NCI-H82 (cell line): ENCODE measurements around the gene NIN.

Experiments used
- DNase-seq: peaks from one replicate; lab custom pipeline; 2025; lab: John Stamatoyannopoulos, UW

NIN gene, protein sequence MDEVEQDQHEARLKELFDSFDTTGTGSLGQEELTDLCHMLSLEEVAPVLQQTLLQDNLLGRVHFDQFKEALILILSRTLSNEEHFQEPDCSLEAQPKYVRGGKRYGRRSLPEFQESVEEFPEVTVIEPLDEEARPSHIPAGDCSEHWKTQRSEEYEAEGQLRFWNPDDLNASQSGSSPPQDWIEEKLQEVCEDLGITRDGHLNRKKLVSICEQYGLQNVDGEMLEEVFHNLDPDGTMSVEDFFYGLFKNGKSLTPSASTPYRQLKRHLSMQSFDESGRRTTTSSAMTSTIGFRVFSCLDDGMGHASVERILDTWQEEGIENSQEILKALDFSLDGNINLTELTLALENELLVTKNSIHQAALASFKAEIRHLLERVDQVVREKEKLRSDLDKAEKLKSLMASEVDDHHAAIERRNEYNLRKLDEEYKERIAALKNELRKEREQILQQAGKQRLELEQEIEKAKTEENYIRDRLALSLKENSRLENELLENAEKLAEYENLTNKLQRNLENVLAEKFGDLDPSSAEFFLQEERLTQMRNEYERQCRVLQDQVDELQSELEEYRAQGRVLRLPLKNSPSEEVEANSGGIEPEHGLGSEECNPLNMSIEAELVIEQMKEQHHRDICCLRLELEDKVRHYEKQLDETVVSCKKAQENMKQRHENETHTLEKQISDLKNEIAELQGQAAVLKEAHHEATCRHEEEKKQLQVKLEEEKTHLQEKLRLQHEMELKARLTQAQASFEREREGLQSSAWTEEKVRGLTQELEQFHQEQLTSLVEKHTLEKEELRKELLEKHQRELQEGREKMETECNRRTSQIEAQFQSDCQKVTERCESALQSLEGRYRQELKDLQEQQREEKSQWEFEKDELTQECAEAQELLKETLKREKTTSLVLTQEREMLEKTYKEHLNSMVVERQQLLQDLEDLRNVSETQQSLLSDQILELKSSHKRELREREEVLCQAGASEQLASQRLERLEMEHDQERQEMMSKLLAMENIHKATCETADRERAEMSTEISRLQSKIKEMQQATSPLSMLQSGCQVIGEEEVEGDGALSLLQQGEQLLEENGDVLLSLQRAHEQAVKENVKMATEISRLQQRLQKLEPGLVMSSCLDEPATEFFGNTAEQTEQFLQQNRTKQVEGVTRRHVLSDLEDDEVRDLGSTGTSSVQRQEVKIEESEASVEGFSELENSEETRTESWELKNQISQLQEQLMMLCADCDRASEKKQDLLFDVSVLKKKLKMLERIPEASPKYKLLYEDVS (N-terminal part only)

DNA sequence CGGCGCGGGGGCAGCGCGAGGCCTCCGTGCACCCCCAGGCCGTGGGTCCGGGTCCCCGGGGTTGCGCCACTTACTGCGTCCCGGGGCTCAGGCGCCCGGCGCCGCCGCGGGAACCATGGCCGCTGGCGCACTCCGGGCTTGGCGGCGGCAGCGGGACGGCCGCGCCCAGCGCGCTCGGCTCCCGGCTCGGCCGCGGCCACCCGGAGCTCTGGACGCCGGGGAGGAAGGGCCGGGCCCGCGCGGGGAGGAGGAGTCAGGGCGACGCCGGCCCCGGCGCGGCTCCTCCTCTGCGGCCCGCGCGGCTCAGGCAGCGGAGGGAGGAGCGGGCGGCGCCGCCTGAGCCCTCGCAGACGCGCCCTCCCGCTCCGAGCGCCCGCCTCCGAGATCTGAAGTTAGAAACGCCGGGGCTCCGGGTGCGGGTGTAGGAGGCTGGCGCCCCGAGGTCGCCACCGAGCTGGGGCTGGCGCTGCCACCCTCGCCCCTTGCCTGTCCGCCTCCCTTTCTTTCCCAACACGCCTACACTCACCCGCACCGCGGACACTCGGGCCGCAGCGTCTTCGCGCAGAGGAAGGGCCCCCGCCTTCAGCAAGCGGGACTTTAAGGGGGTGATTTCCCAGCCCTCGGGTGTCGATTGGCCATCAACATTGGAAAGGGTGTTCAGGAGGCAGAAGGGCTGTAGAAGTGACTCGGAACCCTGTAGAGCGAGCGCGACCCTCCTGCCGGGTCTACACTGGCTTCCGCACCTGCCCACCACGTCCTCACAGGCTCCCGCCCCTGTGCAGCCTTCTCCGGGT, at the start of gene NIN:
Gene NIN, minus strand, starts transcription at position 231 of the 794 bp plus-strand sequence. CDS start 9,106 bp downstream, outside the sequence.
- DNase-seq = peak; percentile 80

DNA sequence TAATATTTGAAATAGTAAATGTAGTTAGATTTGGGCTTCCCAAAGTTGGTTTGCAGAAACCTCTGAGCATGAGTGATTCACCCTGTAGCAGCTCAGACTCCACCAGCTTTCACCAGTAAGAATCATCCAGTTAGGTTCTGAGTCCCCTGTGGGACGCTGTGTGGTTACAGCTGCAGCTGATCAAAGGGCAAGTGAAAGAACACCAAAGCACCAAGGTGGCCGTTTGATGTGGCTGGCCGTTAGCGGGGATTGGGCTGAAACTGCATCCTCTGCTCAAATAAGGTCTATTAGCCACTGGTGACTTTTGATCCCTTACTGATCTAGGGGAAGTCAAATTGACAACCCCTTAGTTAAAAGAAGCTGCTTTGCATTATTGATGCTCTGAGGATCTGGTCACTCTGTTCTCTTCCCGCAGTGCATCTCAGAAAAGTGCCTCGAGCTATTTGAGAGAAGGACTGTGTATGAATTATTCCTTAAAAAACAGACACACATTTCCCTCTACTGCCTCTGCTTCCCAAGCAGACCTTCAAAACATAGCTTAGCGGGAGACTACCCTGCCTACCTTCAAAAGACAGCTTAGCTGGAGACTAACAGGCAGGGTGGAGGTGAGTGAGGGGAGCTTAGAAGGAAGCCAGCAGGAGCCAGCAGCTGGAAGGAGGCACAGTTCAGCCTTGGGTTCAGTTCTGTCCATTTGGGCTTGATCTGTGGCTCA, 44.6 kb upstream of the NIN start:
- no peak for DNase-seq

DNA sequence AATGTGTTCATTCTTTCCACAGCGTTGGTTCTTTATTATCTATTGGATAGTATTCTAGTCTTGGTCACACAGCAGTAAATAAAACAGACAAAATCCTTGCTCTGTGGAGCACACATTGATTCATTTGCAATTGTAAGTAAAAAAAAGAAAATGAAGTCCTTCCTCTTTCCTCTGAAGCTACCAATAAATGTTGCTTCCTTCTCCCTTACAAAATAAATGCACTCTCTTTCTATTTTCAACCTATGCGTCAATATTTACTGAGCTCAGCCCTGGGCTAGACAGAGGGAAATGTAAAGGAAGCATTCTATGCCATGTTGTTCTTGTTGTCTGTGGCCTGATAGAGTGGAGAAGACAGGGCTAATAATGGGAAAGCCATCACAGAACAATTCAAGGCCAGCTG, 43.8 kb upstream of the NIN start:
- no peak for DNase-seq

DNA sequence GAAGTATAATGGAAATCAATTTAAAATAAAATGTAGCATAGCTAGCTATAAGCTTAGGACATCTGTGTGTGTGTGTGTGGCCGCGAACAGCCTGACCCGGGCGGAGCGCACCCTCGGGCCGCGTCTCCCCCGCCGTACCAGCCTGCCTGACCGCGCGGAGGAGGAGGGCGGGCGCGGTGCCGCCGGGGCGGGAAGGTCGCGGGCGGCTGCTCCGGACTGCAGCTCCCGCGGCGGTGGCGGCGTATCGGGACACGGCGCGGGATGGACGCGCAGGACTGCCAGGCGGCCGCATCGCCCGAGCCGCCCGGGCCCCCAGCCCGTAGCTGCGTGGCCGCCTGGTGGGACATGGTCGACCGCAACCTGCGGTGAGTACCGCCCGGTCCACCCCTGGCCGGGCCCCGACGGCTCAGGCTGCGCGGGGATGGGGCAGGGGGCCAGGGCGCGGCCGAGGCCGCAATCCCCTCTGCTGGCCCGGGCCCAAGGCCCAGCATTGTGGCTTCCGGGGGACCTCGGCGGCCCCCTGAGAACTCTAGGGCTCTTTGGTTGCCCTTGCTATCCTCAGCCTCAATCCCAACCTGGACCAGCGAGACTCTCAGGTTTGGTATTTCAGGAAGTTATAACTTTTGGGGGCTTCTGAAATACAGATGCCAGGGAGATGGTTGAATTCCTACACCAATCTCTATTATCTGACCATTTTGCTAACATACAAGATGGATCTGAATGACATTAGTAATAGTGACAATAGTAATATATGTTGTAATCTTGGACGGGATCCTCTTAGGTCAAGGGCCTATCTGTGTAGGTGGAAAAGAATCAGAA, 41.2 kb upstream of the NIN start, which contains the start of gene ABHD12B:
Gene ABHD12B, plus strand, starts transcription at position 140 of the 819 bp plus-strand sequence. Its CDS starts 122 bp downstream, at position 262.
- DNase-seq = no peak

DNA sequence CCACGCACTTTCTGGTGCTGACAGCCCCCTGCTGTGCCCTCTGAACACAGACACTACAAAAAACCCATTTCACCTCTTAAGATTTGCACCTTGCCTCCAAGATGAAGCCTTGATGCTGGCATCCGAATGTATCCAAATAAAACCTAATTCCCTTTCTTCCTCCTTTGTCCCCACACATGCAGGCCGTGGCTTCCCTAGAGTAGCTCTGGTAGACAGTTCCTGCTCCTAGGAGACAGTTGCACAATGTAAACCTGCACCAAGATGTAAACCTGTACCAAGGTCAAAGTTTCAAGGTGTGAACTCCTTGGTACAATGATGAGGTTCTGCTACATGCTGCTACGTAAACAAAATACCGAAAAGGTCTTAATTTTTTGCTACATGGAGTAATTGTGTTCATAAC, 40.3 kb upstream of the NIN start:
- DNase-seq = no peak

DNA sequence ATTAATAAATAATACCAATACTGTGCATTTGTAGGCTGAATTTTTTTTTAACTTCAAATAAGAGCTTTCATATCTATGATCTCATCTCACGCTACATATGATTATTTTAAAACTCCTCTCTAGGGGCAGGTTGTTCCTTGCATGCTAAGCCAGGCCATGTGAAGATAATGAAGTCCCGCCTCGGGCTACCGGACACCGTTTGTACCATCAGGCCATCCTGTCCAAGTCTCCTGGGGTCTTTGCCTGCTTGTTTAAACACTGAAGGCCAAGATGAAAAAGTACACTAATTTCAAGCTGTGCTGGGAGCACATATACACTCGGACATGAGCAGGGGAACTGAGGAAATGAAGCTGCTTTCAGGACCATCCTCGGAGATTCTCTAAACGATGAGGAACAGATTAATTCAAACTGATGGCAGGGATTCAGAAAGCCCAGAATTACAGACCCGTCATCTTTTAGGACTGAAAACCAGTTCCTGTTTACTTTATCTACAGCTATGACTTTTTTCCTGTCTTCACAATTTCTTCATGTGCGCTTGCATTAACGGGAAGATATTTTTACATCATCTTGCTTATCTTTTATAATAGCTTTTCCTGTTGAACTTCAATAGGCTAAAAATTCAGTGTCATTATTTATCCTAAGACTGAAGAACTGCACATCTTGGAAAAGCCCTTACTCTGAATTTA, 34.6 kb upstream of the NIN start:
- DNase-seq = no peak

DNA sequence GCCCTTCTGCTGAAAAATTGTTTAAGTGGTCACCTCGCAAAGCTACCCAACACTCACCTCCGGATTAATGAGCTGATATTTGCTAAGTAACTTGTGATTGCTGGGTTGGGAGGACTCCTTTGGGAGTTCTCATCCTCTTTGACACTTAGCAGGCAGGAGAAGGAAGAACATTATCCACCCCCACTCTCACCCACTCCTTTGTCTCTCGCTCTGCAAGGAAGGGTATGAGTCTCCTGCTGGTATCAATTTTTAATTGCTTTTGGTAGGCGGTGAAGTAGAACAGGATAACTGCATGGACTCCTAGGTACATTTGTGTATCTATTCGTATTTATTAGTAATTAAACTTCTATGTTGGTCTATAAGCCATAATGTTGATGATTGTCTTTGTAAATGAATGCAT, 34.0 kb upstream of the NIN start:
- DNase-seq = peak; percentile 9

DNA sequence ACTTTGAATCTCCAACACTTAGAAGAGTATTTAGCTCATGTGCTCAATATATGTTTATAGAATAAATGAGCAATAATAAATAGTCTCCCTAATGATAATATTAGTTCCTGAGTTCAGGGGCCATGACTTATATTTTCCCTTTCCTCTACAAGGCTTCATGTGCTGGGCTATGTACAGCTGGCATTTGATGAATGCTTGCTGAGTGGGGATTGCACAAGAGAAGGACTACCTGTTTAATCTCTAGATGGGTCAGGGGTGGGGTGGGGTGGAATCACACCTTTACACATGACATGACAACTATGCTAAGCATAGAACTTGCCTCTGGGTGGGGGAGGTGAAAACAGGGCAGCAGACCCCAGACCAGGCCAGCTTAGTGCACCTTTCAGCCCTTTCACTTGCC, 33.3 kb upstream of the NIN start:
- no peak for DNase-seq

DNA sequence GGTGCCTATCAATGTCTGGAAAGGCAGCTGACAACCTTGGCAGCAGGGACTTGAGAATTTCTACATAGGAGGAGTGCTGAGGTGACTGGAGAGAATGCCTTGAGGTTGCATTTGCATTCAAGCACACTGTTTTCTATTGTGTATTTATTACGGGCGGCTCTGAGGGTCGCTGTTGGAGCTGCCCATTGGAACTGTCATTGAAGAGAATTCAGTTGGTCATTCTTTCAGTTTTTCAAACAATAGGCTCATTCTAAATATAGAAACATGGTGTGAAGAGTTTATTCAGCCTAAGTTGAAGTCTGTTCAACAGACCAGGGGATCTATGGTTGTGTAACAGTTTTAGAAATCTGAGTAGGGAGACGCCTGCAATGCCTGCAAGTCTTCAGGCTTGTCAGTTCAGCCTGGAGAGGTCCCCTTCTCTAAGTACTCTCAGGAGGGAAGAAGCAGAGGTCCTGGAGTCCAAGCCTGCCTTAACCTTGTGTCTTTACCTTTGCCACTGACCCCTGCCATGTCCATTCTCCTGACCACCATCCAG, 31.1 kb upstream of the NIN start:
- DNase-seq = no peak

DNA sequence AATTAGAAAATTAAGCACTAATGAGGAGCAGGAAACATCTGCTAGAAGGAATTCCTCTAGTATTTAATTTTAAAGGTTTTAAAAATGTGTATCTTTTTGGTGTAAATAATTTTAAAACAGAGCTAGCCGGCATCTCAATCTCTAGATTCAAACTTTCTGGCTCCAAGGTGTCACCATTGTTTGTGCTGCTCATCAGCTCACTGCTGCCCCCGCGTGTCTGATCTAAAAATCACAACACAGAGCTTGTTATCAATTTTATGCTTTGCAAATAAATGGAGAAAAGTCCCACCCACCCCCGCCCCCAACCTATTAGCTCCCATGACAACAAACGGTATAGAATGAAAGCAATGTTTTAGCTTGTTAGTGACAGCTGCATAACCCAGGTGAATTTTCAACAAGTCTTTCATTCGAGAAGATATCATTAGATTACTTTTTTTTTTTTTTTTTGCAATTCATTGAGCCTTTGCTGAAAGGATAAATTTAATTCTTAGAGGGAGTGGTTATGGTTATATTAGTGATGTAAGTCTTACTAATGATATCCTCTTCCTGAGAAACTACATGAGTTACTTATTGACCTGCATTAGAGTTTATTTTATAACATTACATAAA, 29.6 kb upstream of the NIN start:
- peak; percentile 87 for DNase-seq

DNA sequence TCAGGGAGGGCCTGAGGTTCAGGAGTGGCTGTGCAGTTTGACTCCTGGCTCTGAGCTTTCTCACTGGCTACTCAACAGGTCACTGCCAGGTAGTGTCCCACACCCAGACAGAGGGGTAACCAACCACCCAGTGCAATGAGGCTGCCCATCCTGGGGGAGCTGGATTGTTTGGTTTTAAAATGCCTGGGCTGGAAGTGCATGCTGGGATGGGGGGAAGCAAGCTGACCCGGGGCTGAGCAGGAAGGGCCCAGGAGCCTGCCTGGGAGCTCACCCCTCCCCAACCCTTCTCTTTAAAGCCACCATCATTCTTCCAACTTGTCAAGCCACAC, 28.3 kb upstream of the NIN start:
- no peak for DNase-seq

DNA sequence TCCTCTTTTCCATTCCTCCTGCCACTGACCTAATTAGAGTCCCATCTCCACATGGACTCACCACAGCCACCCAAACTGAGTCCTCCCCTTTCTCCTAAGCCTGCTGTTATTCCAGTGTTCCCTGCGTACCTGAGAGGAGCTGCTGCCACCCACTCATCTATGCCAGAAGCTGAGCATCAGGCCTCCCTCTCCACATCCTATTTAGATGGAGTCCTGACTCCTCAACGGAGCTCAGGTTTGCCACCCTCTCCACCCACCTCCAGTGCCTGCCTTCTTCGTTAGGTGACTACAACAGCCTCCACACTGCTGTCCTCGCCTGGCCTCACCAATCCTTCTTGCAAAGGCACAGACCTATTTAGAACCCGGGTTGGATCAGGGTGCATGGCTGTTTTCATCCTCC, 25.7 kb upstream of the NIN start:
- DNase-seq = no peak

DNA sequence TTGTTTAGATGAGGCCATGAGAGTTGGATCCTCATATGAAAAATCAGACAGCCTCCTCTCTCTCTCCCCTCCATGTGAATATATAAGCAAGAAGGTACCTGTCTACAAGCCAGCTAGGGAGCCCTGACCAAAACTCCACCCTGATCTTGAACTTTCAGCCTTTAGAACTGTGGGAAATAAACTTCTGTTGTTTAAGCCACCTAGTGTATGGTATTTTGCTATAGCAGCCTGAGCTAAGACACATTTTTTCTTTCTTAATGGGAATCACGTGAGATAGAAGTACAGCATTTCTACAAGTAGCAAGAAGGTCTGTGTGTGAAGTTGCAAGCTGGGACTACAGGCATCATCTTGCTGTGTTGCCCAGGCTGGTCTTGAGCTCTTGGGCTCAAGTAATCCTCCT, 24.6 kb upstream of the NIN start:
- no peak for DNase-seq

DNA sequence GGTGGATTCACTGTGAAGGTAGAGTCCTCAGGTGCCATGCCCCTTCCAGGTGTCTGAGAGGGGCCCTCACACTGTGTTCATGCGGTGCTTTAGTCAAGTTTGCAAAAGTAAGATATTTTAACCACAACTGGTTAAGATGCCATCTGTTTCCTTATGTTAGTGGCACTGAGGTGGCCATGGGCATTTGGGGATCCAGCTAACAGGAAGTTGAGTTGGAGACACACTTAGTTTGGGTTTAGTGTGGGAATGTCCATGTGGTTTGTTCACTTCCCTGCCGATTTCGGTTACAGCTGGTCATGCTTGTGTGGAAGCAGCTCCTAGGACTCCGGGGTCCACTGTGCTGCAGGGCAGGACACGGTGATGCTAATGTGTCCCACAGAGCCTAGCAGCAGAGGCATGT, 23.6 kb upstream of the NIN start:
- no peak for DNase-seq

DNA sequence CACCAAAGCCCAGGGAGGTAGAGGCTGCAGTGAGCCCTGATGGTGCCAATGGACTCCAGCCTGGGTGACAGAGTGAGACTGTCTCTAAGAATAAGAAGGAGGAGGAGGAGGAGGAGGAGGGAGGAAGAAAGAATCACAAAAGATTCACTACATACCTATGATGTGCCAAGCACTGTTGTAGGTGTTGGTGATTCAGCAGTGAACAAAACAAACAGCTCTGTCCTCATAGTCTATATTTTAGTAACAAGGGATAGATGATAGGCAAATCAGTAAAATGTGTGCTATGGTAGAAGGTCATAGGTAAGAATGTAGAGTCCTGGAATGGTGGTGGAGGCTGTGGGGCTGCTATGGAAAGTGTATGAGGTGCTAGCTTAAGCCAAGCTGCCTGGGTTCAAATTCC, 22.9 kb upstream of the NIN start:
- no peak for DNase-seq

DNA sequence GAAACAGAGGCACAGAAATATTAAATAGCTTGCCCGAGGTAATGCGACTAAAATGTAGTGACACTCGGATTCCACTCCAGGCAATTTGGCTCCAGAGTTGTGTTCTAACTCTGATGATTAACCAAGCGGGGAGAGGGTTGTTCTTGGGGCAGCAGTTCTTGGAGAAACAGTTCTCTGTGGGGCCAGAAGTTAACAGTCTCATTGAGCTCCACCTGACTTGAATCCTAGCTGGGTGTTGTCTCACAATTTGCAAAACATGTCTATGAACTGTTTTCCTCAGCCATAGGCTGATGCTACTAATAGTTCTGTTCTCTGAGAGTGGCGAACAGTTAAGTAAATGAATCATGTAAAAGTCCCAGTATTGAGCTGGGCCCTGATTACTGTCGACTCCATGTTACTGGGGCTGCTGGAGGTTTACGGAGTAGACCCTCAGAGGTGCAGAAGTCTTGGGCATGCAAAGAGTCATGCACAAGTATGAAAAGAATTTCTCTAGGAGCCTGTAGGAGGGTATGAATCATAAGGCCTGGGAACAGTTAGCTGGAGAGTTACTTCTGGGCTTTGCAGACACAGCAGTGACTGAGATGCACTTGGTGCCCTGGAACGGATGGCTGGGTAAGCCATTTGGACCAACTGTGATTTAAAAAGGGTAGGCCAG, 15.4 kb upstream of the NIN start:
- DNase-seq = no peak

DNA sequence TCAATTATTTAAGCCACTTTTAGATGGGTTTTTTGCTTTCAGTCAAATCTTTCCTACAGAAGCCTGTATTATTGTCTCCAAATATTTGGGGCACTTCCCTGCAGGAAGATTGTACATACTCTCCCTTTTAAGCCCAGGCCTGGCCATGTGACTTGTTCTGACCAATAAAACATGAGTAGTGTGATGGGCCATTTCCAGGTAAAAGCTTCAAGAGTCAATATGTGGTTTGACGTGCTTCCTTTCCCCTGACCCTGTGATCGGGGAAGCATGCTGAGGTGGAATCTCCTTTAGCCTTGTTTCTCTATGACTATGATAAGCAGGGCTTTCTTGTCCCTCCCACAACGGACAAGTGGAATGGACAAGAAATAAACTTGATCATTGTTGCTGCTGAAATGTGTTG, 14.2 kb upstream of the NIN start:
- no peak for DNase-seq

DNA sequence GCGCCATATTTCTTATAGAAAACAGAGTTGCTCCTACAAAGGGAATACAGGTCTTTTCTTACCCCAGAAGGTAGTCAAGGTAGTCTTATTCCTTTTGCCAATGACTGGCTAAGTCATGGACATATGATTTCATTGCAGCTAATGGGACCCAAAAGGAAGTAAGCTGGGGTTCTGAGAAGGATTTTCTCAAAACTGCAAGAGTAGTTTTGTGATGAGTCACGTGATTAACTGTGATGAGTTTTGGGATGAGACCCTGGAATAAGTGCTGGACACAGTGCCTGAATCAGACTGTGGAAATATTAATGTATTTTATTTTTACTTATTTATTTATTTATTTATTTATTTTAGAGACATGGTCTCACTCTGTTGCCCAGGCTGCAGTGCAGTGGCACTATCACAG, 13.4 kb upstream of the NIN start:
- DNase-seq = no peak
